Suprapubic skin (tissue), 3 donors: ENCODE measurements around the gene DRP2.

ENCODE experiments used
- CTCF ChIP-seq, 2 donors: fragments of 200-600 bp in 1 of 2; fragments of 450-650 bp in 1 of 2; sonication (generic) in 1 of 2; IDR thresholded peaks; one replicate each; pipeline ENCODE4 v1.5.1; 2016 to 2019; ENCODE audit warnings: antibody characterized with exemption in 2 of 2, mild to moderate bottlenecking in 1 of 2, moderate library complexity in 1 of 2
- POLR2AphosphoS5 ChIP-seq, 3 donors: sonication (generic); formaldehyde crosslinking; IDR thresholded peaks; one replicate each; pipeline ENCODE4 v1.6.1; 2017; ENCODE audit warnings: antibody characterized with exemption in 3 of 3

GRCh38 chrX:101220662-101221260, 1.2 kb downstream of the DRP2 start:
- TF ChIP-seq CTCF (IDR thresholded peaks at IDR 0.05) (no peak), POLR2AphosphoS5 (IDR thresholded peaks at IDR 0.05) (no peak)
